NCI-H345 (cell line): ENCODE results near the gene PRKCH.
A peak's percentile ranks its signal among the peaks of the same experiment; 100 is the strongest.

Experiments
- DNase-seq: peaks from one replicate; lab custom pipeline; 2025; lab: John Stamatoyannopoulos, UW

Gene PRKCH

GRCh38 chr14:61429316-61429715, 107.9 kb downstream of the PRKCH start:
- DNase-seq, result no peak

GRCh38 chr14:61430066-61430757, 108.8 kb downstream of the PRKCH start:
- DNase-seq, result peak; percentile 39

GRCh38 chr14:61433169-61433568, 111.8 kb downstream of the PRKCH start:
- no peak for DNase-seq

GRCh38 chr14:61433828-61434227, 112.4 kb downstream of the PRKCH start:
- DNase-seq, result no peak

GRCh38 chr14:61434311-61434710, 112.9 kb downstream of the PRKCH start:
- DNase-seq, result no peak

- no peak for DNase-seq
Observed at GRCh38 chr14:61435563-61436337, 114.4 kb downstream of the PRKCH start.

- DNase-seq, result no peak
Observed at GRCh38 chr14:61437381-61437780, 116.0 kb downstream of the PRKCH start.

- no peak for DNase-seq
Observed at GRCh38 chr14:61438036-61438435, 116.7 kb downstream of the PRKCH start.

GRCh38 chr14:61438497-61438859, 117.1 kb downstream of the PRKCH start:
- DNase-seq, result no peak

GRCh38 chr14:61438860-61439765, 117.7 kb downstream of the PRKCH start:
- no peak for DNase-seq

GRCh38 chr14:61439779-61440418, 118.5 kb downstream of the PRKCH start:
- no peak for DNase-seq

- no peak for DNase-seq
Observed at GRCh38 chr14:61443481-61443880, 122.1 kb downstream of the PRKCH start.

- no peak for DNase-seq
Observed at GRCh38 chr14:61444215-61444768, 122.9 kb downstream of the PRKCH start.

- DNase-seq, result no peak
Observed at GRCh38 chr14:61451491-61451890, 130.1 kb downstream of the PRKCH start.

GRCh38 chr14:61451891-61452400, 130.6 kb downstream of the PRKCH start:
- no peak for DNase-seq

- no peak for DNase-seq
Observed at GRCh38 chr14:61452452-61452851, 131.1 kb downstream of the PRKCH start.

GRCh38 chr14:61453103-61453767, 131.9 kb downstream of the PRKCH start:
- DNase-seq, result no peak

- no peak for DNase-seq
Observed at GRCh38 chr14:61454545-61454944, 133.2 kb downstream of the PRKCH start.

- DNase-seq, result no peak
Observed at GRCh38 chr14:61455351-61455750, 134.0 kb downstream of the PRKCH start.

GRCh38 chr14:61456720-61457119, 135.3 kb downstream of the PRKCH start:
- DNase-seq, result peak; percentile 80

GRCh38 chr14:61458766-61459165, 137.4 kb downstream of the PRKCH start:
- no peak for DNase-seq
